ENCODE results near the gene PLSCR4.

- no peak for TF ChIP-seq CTCF (IDR thresholded peaks at IDR 0.05)
- no peak for TF ChIP-seq POLR2A (IDR thresholded peaks at IDR 0.05)
Measured at GRCh38 chr3:146279013-146279412, 28.1 kb upstream of the PLSCR4 start.
